DMS53 (cell line): ENCODE results near the gene GPR157.
"Not testable (repeated sequence)": the region's sequence is repeated elsewhere in the genome, so short reads cannot be mapped to it uniquely, and the experiment has no call there.

Experiments
- DNase-seq: peaks from one replicate; lab custom pipeline; 2025; lab: John Stamatoyannopoulos, UW

GPR157 gene

DNA sequence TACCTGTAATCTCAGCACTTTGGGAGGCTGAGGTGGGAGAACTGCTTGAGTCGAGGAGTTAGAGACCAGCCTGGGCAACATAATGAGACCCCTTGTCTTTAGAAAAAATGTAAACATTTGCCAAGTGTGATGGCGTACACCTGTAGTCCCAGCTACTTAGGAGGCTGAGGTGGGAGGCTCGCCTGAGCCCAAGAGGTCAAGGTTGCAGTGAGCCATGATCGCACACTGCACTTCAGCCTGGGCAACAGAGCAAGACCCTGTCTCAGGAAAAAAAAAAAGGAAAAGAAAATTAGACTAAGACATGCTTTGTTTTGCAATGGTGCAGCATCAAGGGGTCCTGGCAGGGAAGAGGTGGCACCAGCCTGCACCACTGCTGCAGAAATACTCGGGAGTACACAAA, 16.8 kb upstream of the GPR157 start:
- DNase-seq = no peak

DNA sequence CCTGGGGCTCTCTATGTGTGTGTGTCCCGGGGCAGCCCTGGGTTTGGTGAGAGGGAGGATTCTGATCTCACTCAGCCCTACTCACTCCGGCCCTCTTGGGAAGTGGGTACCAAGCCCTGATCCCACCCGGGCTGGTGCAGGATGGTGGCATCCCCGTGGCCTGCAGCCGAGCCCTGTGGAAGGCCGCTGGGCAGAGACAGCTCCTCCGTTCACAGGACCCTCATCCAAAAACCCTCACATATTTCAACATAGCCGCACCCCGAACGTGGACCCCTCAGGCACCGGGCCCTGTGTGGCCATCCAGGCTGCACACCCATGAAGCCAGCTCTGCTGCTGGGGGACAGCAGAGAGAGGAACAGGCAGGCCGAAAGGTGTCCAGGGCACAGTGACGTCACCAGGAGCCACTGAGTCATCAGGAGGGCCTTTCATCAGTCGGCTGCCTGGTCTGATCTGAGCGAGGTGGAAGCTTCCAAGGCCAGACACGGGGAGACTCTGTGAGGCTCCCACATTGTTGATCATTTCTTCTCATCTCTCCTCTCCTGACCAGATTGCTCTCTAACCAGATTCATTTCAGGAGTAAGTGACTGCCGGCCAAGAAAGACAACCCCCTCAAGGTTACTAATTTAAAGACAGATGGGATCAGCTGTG, 16.2 kb upstream of the GPR157 start:
- peak; percentile 84 for DNase-seq

DNA sequence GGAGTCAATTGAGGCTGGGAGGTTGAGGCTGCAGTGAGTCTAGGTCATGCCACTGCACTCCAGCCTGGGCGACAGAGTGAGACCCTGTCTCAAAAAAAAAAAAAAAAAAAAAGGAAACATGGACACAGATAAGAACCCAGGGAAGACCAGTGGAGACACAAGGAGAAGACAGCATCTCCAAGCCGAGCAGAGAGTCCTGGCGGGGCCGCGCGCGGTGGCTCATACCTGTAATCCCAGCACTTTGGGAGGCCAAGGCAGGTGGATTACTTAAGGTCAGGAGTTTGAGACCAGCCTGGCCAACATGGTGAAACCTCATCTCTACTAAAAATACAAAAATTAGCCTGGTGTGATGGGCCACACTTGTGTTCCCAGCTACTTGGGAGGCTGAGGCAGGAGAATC, 15.6 kb upstream of the GPR157 start:
- not testable (repeated sequence) for DNase-seq

DNA sequence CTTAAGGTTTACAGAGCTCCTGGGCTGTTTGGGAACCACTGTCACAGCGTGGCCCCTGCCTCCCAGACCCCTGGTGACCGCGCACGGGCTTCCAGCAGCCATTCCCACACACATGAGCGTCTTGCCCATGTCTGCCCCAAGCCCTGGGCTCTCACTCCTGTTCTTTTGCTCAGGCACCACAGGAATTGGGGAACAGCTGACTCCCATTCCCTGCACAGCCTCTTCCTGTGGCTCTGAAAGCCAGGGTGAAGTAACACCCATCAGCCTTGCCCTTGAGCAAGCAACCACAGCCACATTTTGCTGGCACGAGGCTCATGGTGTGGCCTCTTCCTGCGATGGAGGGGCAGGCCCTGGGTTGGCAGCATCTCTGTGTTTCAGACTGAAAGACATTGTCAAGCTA, 14.3 kb upstream of the GPR157 start:
- no peak for DNase-seq

DNA sequence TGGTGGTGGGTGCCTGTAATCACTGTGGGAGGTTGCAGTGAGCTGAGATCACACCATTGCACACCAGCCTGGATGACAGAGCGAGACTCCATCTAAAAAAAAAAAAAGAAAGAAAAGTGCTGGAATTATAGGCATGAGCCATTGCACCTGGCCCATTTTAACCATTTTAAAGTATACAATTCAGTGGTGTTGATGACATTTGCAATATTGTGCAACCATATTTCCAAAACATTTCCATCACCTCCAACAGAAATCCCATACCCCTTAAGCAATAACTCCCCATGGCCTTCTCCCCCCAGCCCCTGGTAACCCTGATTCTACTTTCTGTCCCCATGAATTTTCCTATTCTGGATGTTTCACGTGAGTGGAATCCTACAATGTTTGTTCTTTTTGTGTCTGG, 11.0 kb upstream of the GPR157 start:
- DNase-seq = no peak

DNA sequence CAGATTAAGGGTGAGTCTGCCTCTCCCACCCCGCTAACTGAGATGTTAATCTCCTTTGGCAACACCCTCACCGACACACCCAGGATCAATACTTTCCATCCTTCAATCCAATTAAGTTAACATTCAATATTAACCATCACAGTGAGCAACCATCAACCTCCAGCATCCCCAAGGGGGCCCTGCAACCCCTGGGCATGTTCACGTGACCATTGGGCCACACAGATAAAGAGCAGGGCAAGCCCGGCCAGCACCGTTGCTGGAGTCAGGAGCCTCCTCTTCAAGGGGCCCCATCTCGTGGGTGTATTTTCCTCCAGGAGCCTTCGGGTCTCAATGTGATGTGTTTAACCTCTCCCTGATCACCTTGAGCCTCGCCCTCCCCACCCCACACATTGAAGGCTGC, 8.0 kb upstream of the GPR157 start:
- DNase-seq = no peak

DNA sequence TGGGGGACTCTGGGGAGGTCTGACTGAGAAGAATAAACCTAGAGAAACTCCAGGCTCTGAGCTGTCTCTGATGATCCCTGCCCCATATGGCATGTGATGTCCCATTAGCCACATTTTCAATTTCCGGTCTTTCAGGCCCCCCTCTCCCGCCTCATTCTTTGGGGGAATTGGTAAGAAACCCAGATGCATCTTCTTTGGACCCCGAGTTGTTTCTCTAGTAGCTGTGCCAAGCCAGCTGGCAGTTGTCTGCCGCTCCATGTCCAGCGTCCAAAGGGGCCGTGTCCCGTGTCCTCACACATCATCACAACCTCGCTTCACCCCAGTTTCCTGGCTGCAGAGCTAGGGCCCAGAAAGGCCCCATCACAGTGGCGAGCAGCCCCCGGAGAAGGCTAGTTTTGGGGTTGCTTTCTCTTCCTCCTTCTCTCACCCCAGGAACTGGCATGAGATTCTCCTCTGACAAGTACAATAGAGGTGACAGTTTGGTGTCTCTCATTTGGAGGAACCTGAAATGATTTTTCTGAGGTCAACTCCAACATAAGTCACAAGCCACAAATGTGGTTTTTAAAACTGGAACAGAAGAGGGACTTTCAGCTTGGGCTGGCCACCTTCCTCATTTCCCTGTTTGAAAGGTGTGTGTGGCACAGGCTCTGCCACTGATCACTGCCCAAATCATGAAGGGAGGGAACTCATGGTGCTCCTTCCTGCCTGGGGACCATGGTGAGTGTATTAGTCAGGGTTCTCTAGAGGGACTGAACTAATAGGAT, 6.4 kb upstream of the GPR157 start:
- no peak for DNase-seq

DNA sequence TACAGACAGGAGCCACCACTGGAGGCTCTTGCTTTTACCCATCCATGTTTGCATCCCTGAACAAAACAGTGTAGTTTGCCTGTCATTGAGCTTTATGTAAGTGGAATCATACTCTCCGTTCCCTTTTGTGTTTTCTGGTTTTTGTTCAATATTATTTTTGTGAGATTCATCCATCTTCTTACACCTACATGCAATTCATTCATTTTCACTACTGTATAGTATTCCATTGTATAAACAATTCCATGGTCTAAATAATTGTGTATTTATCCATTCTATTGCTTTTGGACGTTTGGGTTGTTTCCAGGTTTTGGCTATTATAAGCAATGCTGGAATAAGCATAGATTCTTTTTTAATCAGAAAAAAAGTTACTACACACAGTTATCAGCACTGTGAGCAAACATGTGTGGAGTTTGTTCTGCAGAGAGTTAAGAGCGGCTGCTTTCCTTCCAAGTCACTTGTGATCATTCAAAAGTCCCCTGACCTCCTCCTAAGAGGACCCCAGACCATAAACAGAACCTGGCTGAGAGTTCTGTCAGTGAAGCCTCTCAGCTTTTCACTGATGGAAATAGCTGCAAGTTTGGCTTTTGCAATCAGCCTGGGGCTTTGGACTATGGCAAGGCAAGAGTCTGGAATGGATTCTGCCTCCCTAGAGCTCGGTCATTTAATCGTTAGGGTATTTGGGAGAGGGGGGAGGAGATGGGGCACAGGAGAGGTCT, 5.1 kb upstream of the GPR157 start:
- no peak for DNase-seq

DNA sequence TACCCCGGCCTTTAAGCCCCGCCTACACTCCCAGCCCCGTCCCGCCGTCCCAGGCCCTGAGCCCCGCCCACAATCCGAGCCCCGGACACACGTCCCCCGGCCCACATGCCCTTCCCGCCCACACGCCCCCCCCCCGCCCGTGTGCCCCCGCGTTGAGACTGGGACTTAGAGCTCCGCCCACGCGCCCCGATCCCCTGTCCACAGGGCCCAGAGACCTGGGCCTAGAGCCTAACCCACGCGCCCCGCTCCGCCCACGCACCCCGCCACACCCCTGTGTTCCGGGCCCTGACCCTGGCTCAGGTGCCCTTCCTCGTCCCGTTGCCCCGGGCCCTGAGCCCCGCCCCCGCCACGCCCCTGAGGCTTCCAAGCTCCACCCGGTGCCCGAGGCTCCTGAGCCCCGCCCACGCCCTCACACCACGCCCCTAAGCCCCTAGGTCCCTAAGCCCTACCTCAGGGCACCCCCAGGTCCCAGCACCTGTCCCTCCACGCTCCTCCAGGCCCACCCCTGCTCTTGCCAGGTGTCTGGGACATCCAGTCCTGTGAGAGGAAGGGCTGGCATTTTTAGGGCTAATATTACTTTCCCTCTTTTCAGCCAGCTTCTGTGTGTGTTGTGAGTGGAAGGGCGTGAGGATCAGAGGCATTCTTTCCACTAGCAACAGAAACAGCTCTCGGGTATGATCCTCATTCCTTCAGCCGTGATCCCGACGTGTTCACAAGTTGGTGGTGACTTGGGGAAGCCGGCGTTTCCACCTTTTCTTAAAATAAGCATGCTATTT, 552 bp upstream of the GPR157 start:
- DNase-seq = peak; percentile 95

DNA sequence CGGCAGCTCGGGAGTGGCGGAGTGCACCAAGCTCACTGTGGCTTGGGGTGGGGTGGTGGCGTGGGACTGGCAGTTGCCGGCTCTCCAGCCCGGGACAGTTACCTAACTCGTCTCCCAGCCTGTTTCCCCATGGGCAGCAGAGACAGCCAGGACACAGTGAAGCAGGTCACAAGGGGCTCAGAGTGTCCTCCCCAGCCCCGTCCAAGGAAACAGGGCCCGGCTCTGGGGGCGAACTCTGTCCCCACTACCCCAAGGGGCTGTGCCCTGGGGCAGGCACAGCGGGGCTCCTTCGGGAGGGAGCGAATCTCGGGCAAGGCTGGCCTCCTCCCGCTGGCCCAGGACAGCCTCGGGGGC, 759 bp downstream of the GPR157 start:
- peak; percentile 54 for DNase-seq

DNA sequence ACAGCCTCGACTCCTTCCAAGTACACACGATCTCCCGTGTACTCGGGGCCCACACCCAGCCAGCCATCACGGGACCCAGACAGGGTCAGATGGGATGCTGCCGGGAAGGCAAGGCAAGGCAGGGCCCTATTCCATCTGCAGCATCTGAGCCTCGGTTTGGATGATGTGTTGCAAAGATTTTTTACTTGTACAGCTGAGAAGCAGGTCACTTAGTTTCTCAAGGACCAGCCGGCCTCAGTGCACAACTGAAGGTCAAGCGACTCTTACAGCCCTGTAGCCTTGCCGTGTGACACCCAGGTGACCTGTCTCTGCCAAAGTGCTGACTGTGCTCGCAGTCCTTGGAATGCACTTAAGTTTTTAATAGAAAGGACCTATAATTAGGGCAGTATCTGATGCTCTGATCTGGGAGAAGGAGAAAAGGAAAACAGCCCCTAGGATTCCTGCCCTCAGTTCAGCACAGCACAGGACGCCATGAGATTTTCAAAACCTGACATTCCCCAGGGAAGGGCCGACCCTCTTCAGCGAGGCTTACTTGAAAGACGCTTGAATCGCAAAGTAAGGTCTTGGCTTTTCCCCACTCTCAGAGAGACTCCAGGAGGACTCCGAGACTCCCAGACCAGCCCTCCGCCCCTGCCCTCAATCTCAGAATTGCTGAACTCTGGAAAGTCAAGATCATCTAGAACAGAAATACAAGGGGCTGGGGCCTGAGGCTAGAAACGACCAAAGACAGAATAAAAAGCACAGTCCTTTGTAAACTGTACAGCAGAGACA, 1.3 kb downstream of the GPR157 start:
- peak; percentile 40 for DNase-seq

DNA sequence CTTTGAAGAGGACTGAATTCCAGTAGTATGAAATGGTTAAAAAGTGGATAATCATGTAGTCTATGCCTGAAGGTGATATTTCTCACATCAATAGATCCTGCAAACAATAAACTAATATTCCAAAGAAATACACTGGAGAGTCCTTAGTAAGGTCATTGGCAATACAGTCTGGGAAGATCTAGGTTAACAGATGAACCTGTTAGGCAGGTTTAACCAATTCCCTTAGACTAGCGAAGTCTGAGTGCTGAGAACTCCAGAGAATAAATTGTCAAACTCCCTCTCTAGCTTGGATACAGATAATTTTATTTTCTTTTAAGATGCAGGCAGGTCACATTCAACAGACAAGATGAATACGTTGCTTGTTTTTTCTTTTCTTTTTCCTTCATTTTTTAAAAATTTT, 2.4 kb downstream of the GPR157 start:
- DNase-seq = peak; percentile 82

DNA sequence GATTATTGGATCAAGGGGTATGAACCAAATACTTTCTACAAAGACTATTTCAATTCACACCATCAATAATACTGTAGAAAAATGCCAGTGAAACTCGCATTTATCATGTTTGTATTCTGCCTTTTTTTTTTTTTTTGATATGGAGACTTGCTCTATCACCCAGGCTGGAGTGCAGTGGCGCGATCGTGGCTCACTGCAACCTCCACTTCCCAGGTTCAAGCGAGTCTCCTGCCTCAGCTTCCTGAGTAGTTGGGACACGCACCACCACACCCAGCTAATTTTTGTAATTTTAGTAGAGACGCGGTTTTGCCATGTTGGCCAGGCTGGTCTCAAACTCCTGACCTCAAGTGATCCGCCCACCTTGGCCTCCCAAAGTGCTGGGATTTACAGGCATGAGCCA, 3.1 kb downstream of the GPR157 start:
- DNase-seq = not testable (repeated sequence)

DNA sequence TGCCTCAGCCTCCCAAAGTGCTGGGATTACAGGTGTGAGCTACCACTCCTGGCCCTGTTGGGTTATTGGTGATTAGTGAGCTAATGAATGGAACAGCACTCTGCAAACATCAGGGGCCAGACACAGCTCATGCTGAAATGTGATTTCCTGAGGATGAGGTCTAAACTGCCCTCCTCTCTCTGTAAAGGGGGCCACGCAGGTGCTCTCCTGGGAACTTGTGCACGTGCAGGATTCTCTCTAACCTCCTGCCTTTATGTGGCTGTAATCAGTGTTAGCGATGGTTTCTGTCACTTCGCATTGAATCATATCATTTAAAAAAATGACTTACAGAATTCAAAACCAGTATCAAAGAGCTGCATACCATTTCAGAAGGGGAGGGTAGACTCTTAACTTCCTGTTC, 3.6 kb downstream of the GPR157 start:
- DNase-seq = no peak

DNA sequence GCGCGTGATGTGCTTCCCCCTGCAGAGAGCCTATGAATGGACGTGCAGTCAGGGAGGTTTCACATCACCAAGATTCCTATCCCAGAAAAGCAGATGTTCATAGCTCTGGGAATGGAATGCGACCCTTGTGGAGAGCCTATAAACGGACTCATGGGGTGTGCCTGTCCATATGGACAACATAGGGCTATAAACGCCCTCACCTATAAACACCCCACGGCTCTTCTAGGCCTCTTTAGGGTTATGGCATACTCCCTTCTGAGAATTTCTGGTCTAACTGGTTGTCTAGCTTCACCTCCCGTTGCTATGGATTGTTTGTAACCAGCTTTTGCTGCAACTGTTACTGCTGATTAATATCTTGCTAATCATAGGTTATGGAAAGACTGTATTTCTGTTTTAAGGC, 4.5 kb downstream of the GPR157 start:
- peak; percentile 49 for DNase-seq

DNA sequence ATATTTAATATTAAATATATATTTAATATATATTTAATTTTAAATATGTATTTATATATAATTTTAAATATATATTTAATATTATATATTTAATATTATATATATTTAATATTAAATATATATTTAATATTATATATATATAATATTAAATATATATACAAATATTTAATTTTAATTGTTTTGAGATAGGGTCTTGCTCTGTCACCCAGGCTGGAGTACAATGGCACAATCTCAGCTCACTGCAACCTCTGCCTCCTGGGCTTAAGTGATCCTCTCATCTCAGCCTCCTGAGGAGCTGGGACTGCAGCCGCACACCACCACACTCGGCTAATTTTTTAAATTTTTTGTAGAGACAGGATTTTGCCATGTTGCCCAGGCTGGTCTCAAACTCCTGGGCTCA, 5.2 kb downstream of the GPR157 start:
- not testable (repeated sequence) for DNase-seq

DNA sequence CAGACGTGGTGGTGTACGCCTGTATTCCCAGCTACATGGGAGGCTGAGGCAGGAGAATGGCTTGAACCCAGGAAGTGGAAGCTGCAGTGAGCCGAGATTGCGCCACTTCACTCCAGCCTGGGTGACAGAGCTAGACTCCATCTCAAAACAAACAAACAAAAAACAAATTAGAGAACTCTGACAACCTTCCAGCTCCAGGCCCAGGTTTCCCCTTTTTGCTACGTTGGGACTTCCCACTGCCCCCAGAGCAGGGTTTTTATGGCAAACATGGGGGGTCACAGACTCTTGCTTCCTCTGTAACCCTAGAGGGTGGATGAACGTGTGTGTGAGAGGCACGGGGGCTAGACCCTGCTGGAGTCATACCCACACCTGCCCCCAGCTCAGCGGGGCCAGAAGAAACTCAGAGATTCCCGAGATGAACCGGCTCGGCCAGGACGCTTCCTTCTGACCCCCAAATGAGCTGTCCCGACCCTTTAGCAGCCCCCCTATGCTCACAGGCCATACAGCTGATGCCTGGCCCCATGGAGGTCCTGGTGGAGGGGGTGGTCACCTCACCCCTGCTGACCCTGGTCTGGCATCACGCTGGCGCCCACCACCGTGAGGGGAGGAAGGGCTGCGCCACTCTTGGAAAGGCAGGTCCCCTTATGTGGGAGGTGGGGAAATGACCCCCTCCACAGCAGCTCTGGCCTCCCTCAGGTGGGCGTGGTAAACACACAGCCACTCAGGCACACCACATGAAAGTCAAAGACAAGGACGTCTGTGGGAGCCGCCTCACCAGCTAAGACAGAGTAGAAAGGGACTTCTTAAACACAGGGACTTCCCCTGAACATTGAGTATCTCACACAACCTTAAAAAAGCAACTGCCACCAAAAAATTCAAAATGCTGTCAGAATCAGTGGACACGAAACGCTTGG, 7.1 kb downstream of the GPR157 start:
- DNase-seq = no peak

DNA sequence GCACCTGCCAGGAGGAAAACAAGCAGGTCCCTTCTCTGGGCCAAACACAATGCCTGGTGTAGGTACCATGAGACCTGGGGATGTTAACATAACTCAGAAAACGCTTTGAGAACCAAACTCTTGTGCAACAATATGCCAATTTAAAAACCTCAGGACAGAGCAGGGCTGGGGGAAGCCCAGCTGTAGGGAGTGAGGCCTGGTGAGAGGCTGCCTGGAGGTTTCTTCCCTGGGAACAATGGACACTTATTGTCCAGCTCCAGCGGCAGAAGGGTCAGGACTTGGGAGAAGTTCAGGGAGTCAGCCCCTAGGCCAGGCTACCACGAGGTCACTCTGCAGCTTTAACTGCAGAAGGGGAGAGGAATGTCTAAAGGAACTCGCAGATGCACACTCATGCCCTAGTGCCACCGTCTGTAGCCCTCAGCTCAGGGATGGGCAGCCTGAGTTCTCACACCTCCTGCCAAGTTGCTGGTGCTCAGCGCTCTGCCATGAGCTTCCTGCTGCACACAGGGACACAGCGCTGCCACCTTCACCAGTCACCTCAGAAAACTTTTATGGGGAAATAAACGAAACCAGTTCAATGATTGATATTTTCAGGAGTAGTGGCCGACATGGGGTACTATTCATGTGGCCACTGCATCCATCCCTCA, 8.5 kb downstream of the GPR157 start:
- no peak for DNase-seq

DNA sequence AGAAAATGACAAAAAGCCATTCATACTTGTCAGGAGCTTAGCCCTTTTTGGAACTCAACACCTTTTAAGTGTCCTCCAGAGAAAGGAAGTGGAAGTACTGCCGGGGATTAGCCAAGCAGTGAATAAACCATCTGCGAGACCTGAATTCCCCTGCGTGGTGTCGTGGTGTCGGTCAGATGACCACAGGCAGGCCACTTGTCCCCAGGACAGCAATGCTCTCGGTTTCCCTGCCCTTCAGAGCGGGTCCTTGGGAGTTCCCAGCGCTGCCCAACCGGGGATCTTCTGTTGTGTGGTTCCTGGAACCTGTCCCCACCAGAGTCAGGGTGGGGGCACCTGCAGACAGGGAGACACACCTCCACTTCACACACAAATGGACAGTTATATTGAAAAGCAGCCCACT, 9.2 kb downstream of the GPR157 start:
- no peak for DNase-seq

DNA sequence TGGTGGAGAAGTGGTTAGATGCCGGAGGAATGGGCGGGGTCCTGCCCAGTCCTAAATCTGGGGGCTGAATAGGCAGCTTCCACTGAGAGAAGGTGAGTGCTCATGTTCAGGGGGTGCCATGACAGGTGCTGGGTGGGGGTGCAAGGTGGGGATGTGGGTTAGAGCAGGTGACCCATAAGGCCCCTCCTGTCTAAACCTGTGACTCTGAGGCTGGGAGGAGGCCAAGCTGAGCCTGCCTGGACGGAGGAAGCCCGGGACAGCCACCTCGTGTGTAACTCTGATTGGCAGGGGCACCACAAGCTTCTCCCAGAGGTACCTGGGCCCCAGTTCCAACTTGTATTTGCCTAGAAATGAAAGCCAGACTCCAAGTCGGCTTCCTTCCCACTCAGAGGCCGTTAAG, 10.7 kb downstream of the GPR157 start:
- DNase-seq = no peak
